ENCODE data around the gene ARRDC2.

The ARRDC2 gene

DNA sequence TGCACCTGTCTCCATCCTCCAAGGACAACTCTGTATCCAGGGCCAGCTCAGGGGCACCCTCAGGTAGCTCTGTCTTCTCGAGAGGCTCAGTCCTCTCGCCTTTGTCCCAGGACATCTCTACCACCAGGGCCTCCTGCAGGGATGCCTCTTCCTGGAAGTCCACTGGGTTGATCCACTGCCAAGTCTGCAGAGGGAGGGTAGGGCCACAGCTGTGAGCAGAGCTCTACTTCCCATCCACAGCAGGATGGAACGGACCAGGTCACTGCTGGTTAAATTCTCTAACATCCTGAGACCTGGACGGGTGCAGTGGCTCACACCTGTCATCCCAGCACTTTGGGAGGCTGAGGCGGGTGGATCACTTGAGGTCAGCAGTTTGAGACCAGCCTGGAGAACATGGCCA, 51.9 kb downstream of the ARRDC2 start:
- H3K4me3 ChIP-seq (ENCODE audit: low read depth, low read length) = no peak overlapping the region
- no peak for DNase-seq (ENCODE audit: low read depth, low spot score)
- ChIA-PET CTCF (interaction anchor here (1.0 to 10.4 kb wide), 21 partner anchors 8 to 192 kb away, joined by 3 to 229 read pairs (median 7); partner anchors contain the start of genes ARRDC2 and IL12RB1), POLR2A (no interaction called here)
- TF ChIP-seq, protein P1, sequence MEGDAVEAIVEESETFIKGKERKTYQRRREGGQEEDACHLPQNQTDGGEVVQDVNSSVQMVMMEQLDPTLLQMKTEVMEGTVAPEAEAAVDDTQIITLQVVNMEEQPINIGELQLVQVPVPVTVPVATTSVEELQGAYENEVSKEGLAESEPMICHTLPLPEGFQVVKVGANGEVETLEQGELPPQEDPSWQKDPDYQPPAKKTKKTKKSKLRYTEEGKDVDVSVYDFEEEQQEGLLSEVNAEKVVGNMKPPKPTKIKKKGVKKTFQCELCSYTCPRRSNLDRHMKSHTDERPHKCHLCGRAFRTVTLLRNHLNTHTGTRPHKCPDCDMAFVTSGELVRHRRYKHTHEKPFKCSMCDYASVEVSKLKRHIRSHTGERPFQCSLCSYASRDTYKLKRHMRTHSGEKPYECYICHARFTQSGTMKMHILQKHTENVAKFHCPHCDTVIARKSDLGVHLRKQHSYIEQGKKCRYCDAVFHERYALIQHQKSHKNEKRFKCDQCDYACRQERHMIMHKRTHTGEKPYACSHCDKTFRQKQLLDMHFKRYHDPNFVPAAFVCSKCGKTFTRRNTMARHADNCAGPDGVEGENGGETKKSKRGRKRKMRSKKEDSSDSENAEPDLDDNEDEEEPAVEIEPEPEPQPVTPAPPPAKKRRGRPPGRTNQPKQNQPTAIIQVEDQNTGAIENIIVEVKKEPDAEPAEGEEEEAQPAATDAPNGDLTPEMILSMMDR (IDR thresholded peaks at IDR 0.05; ENCODE audit: insufficient read depth, low read length, missing control alignments) = no peak

DNA sequence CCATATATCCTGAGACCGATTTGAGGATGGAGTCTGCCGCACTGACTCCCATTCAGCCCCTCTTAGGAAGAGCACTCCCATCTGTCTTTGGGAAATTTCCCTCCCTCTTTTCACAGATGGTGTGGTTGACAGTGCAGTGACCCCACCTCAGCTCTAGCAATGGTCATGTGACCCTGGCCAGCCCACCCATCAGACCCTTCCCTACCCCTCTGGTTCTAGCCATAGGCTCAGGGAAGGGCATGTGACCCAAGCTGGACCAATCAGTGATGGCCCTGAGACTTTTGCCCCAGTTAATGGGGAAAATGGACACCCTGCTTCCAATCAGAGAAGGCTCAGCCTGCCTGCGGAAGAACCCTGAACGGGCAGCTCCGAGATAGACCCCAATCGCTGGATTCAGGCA, 52.5 kb downstream of the ARRDC2 start:
- TF ChIP-seq, protein P1 (IDR thresholded peaks at IDR 0.05; ENCODE audit: insufficient read depth, low read length, missing control alignments) = no peak
- ChIA-PET CTCF (interaction anchor here (1.0 to 10.4 kb wide), 14 partner anchors 9 to 192 kb away, joined by 3 to 229 read pairs (median 4); partner anchors contain the start of gene ARRDC2), POLR2A (no interaction called here)
- H3K4me3 ChIP-seq (ENCODE audit: low read depth, low read length) = no peak overlapping the region
- DNase-seq (ENCODE audit: low read depth, low spot score) = no peak

DNA sequence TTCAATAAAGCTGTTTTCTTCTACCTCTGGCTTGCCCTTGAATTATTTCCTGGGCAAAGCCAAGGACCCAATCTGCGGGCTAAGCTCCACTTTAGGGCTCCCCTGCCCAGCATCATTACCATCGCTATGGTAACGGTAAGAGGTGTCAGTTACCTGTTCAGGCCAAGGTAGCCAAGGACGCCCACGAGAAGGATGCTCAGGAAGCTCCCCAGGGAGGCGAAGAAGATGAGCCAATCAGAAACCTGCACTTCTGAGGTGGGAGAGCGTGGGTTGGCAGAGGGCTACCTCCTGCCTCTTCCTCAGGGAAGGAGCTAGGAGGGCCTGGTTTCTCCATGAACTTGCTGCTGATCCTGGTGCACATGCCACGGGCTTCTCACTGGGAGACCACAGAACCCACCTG, 54.1 kb downstream of the ARRDC2 start:
- POLR2A ChIA-PET = no interaction called here

DNA sequence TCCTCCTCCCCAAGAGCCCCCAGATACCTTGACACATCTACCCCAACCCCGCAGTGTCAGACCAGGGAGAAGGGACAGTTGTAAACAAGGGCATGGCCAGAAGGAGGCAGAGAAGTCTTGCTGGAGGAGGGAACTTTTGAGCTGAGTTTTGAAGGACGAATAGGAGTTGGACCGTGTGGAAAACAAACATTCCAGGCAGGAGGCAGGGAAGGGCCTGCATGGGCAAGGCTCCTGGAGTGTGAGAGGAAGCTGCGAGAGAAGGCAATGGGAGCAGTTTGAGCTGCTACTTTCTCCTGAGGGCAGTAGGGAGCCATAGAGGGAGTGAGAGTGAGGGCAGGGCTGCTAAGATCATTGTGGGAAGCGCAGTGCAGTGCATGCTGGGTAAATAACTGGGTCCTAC, 55.5 kb downstream of the ARRDC2 start:
- POLR2A ChIA-PET = no interaction called here
- CTCF ChIA-PET = interaction anchor here (0.9 to 1.7 kb wide), 3 partner anchors 56 to 129 kb away, joined by 3 to 6 read pairs (median 3); no protein-coding TSS in a partner anchor
- H3K4me3 ChIP-seq (ENCODE audit: low read depth, low read length) = no peak overlapping the region
- TF ChIP-seq, protein P1 (IDR thresholded peaks at IDR 0.05; ENCODE audit: insufficient read depth, low read length, missing control alignments) = no peak
- DNase-seq (ENCODE audit: low read depth, low spot score) = no peak

More for the DNA sequence above, 54.1 kb downstream of the ARRDC2 start:
- CTCF ChIA-PET = interaction anchor here (0.7 to 10.4 kb wide), 12 partner anchors 9 to 635 kb away, joined by 3 to 229 read pairs (median 4); partner anchors contain the start of gene ARRDC2
- DNase-seq (ENCODE audit: low read depth, low spot score) = no peak
- no peak overlapping the region for H3K4me3 ChIP-seq (ENCODE audit: low read depth, low read length)
- TF ChIP-seq, protein P1 (IDR thresholded peaks at IDR 0.05; ENCODE audit: insufficient read depth, low read length, missing control alignments) = no peak

All from AG04449 (cell line).